Stimulated activated naive CD8-positive, alpha-beta T cell treated with anti-CD3 and anti-CD28 coated beads, Interleukin-15, Interleukin-2, amounts not matched to agents 100 ng/mL and 50 ng/mL, for 24 hours (primary cell): Measurements from ENCODE around the gene RTN3.

Source experiments
- H3K27ac Mint-ChIP-seq: one replicate; pipeline ENCODE4 v1.8.0; 2021; ENCODE audit warnings: mild to moderate bottlenecking, mixed read lengths
- H3K27me3 Mint-ChIP-seq: one replicate; pipeline ENCODE4 v1.8.0; 2021; ENCODE audit warnings: mixed read lengths
- H3K36me3 Mint-ChIP-seq: one replicate; pipeline ENCODE4 v1.8.0; 2021; ENCODE audit warnings: low read depth, mixed read lengths
- H3K4me1 Mint-ChIP-seq: one replicate; pipeline ENCODE4 v1.8.0; 2021; ENCODE audit warnings: low read depth, mixed read lengths
- H3K4me3 Mint-ChIP-seq: one replicate; pipeline ENCODE4 v1.8.0; 2021; ENCODE audit warnings: mild to moderate bottlenecking, mixed read lengths
- H3K9me3 Mint-ChIP-seq: one replicate; pipeline ENCODE4 v1.8.0; 2021; ENCODE audit warnings: mixed read lengths

Gene RTN3

GRCh38 chr11:63747011-63747410 lies 65.7 kb downstream of the RTN3 start:
- Mint-ChIP-seq H3K9me3 (no peaks in the 10 kb centered on the region), H3K27ac (no peak overlapping the region), H3K4me1 (no peaks in the 10 kb centered on the region), H3K4me3 (no peak overlapping the region), H3K27me3 (no peaks in the 10 kb centered on the region), H3K36me3 (peaks cover 6% of the 10 kb centered on the region)

- Mint-ChIP-seq H3K36me3 (peaks cover 18% of the 10 kb centered on the region), H3K27me3 (no peaks in the 10 kb centered on the region), H3K9me3 (no peaks in the 10 kb centered on the region), H3K4me1 (no peaks in the 10 kb centered on the region), H3K4me3 (no peak overlapping the region), H3K27ac (no peak overlapping the region)
Measured at GRCh38 chr11:63749624-63750023, 68.3 kb downstream of the RTN3 start.

- Mint-ChIP-seq H3K36me3 (peaks cover 27% of the 10 kb centered on the region), H3K27ac (no peak overlapping the region), H3K27me3 (no peaks in the 10 kb centered on the region), H3K4me3 (no peak overlapping the region), H3K9me3 (no peaks in the 10 kb centered on the region), H3K4me1 (no peaks in the 10 kb centered on the region)
Measured at GRCh38 chr11:63756919-63757761, 75.8 kb downstream of the RTN3 start.

GRCh38 chr11:63760487-63761079 lies 79.3 kb downstream of the RTN3 start:
- H3K9me3 Mint-ChIP-seq: no peaks in the 10 kb centered on the region
- H3K27me3 Mint-ChIP-seq: no peaks in the 10 kb centered on the region
- H3K36me3 Mint-ChIP-seq: peaks cover 16% of the 10 kb centered on the region
- H3K4me3 Mint-ChIP-seq: no peak overlapping the region
- no peak overlapping the region for H3K27ac Mint-ChIP-seq
- no peaks in the 10 kb centered on the region for H3K4me1 Mint-ChIP-seq

GRCh38 chr11:63761188-63761587 lies 79.9 kb downstream of the RTN3 start:
- H3K4me3 Mint-ChIP-seq: no peak overlapping the region
- H3K4me1 Mint-ChIP-seq: no peaks in the 10 kb centered on the region
- H3K9me3 Mint-ChIP-seq: no peaks in the 10 kb centered on the region
- peaks cover 16% of the 10 kb centered on the region for H3K36me3 Mint-ChIP-seq
- no peaks in the 10 kb centered on the region for H3K27me3 Mint-ChIP-seq
- no peak overlapping the region for H3K27ac Mint-ChIP-seq

GRCh38 chr11:63761931-63762653 lies 80.8 kb downstream of the RTN3 start:
- Mint-ChIP-seq H3K4me1 (peaks cover under 1% of the 10 kb centered on the region), H3K27ac (no peak overlapping the region), H3K9me3 (no peaks in the 10 kb centered on the region), H3K27me3 (no peaks in the 10 kb centered on the region), H3K4me3 (no peak overlapping the region), H3K36me3 (peaks cover 13% of the 10 kb centered on the region)

- H3K36me3 Mint-ChIP-seq: peaks cover 8% of the 10 kb centered on the region
- H3K27me3 Mint-ChIP-seq: no peaks in the 10 kb centered on the region
- no peak overlapping the region for H3K27ac Mint-ChIP-seq
- H3K9me3 Mint-ChIP-seq: no peaks in the 10 kb centered on the region
- H3K4me1 Mint-ChIP-seq: peaks cover 8% of the 10 kb centered on the region
- no peak overlapping the region for H3K4me3 Mint-ChIP-seq
Measured at GRCh38 chr11:63762654-63763495, 81.6 kb downstream of the RTN3 start.

GRCh38 chr11:63763496-63764339 lies 82.4 kb downstream of the RTN3 start:
- no peaks in the 10 kb centered on the region for H3K9me3 Mint-ChIP-seq
- H3K27me3 Mint-ChIP-seq: no peaks in the 10 kb centered on the region
- H3K36me3 Mint-ChIP-seq: no peaks in the 10 kb centered on the region
- H3K27ac Mint-ChIP-seq: no peak overlapping the region
- no peak overlapping the region for H3K4me3 Mint-ChIP-seq
- H3K4me1 Mint-ChIP-seq: peaks cover 8% of the 10 kb centered on the region

- no peaks in the 10 kb centered on the region for H3K27me3 Mint-ChIP-seq
- peaks cover 8% of the 10 kb centered on the region for H3K4me1 Mint-ChIP-seq
- H3K9me3 Mint-ChIP-seq: no peaks in the 10 kb centered on the region
Measured at GRCh38 chr11:63764340-63764678, 83.0 kb downstream of the RTN3 start.

GRCh38 chr11:63764679-63765647 lies 83.7 kb downstream of the RTN3 start:
- Mint-ChIP-seq H3K27me3 (no peaks in the 10 kb centered on the region), H3K9me3 (no peaks in the 10 kb centered on the region), H3K27ac (no peak overlapping the region)

More at GRCh38 chr11:63764340-63764678, 83.0 kb downstream of the RTN3 start:
- no peak overlapping the region for H3K4me3 Mint-ChIP-seq
- no peak overlapping the region for H3K27ac Mint-ChIP-seq
- no peaks in the 10 kb centered on the region for H3K36me3 Mint-ChIP-seq

GRCh38 chr11:63765688-63766241 lies 84.5 kb downstream of the RTN3 start:
- Mint-ChIP-seq H3K4me1 (peaks cover 8% of the 10 kb centered on the region), H3K27ac (no peak overlapping the region), H3K36me3 (no peaks in the 10 kb centered on the region), H3K4me3 (no peak overlapping the region), H3K9me3 (no peaks in the 10 kb centered on the region), H3K27me3 (no peaks in the 10 kb centered on the region)

More at GRCh38 chr11:63764679-63765647, 83.7 kb downstream of the RTN3 start:
- Mint-ChIP-seq H3K4me1 (peaks cover 8% of the 10 kb centered on the region), H3K36me3 (no peaks in the 10 kb centered on the region), H3K4me3 (no peak overlapping the region)

GRCh38 chr11:63766531-63767235 lies 85.4 kb downstream of the RTN3 start:
- no peaks in the 10 kb centered on the region for H3K9me3 Mint-ChIP-seq

More at GRCh38 chr11:63766531-63767235, 85.4 kb downstream of the RTN3 start:
- H3K4me3 Mint-ChIP-seq: peak overlapping the region; percentile 87
- no peaks in the 10 kb centered on the region for H3K36me3 Mint-ChIP-seq
- peaks cover 8% of the 10 kb centered on the region for H3K4me1 Mint-ChIP-seq
- peaks cover 6% of the 10 kb centered on the region for H3K27me3 Mint-ChIP-seq
- H3K27ac Mint-ChIP-seq: no peak overlapping the region
